Adrenal gland (tissue), 5 donors: ENCODE data around the gene RPUSD3.

ENCODE experiments used
- CTCF ChIP-seq, 6 experiments: fragments of 450-650 bp in 4 of 6; fragments of 200-600 bp in 2 of 6; sonication (generic) in 1 of 6; IDR thresholded peaks; 1 replicate in 5 of 6; 2 replicates in 1 of 6; pipeline versions ENCODE4 v1.5.1 to v1.8.0; 2016 to 2021; ENCODE audit warnings: antibody characterized with exemption in 6 of 6, mild to moderate bottlenecking in 2 of 6, moderate library complexity in 1 of 6
- POLR2A ChIP-seq, 2 donors: fragments of 450-650 bp; IDR thresholded peaks; one replicate each; pipeline ENCODE4 v1.6.1; 2017; ENCODE audit warnings: antibody characterized with exemption in 2 of 2, mild to moderate bottlenecking in 2 of 2, moderate library complexity in 1 of 2
- donor health status: DM: no; HTN: no; CAD: no.

DNA sequence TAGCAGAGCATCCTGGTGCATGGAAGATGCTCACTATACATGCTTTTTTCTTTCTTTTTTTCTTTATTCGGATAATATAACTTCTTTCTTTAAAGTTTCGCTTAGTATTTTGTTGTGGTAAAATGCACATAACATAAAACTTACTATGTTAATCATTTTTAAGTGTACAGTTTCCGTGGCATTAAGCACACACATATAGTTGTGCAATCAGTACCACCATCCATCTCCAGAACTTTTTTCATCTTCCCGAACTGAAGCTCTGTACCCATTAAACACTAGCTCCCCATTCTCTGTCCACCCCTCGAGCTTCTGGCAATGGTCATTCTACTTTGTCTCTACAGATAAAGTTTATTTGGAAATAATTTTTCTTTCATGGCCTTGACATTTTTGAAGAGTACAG, 45.6 kb upstream of the RPUSD3 start:
- no peak for TF ChIP-seq CTCF (IDR thresholded peaks at IDR 0.05)
- no peak for TF ChIP-seq POLR2A (IDR thresholded peaks at IDR 0.05)
